ENCODE results near the gene HLA-DQB1.

- TF ChIP-seq, protein P1, sequence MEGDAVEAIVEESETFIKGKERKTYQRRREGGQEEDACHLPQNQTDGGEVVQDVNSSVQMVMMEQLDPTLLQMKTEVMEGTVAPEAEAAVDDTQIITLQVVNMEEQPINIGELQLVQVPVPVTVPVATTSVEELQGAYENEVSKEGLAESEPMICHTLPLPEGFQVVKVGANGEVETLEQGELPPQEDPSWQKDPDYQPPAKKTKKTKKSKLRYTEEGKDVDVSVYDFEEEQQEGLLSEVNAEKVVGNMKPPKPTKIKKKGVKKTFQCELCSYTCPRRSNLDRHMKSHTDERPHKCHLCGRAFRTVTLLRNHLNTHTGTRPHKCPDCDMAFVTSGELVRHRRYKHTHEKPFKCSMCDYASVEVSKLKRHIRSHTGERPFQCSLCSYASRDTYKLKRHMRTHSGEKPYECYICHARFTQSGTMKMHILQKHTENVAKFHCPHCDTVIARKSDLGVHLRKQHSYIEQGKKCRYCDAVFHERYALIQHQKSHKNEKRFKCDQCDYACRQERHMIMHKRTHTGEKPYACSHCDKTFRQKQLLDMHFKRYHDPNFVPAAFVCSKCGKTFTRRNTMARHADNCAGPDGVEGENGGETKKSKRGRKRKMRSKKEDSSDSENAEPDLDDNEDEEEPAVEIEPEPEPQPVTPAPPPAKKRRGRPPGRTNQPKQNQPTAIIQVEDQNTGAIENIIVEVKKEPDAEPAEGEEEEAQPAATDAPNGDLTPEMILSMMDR (IDR thresholded peaks at IDR 0.05; ENCODE audit: borderline replicate concordance, extremely low read depth, low read length, poor library complexity, severe bottlenecking), result no peak
- TF ChIP-seq EZH2 (IDR thresholded peaks at IDR 0.05; ENCODE audit: borderline replicate concordance, low read depth, low read length, severe bottlenecking), result no peak
Observed at GRCh38 chr6:32659856-32660595, 6.4 kb downstream of the HLA-DQB1 start.

Data from DND-41 (cell line).